Stimulated activated CD8-positive, alpha-beta memory T cell treated with anti-CD3 and anti-CD28 coated beads, Interleukin-7, amount 100 ng/mL, for 1 hour (primary cell): ENCODE measurements around the gene NCKAP5.

Experiments used
- DNase-seq, 2 donors: peaks; one replicate each; pipeline ENCODE4 v3.0.0-alpha.2; 2020; ENCODE audit warnings: low read depth in 2 of 2

NCKAP5 gene

GRCh38 chr2:133458280-133458679, 110.0 kb downstream of the NCKAP5 start:
- DNase-seq, result no peak

- no peak for DNase-seq
Measured at GRCh38 chr2:133457861-133458260, 110.4 kb downstream of the NCKAP5 start.

GRCh38 chr2:133456971-133457370, 111.3 kb downstream of the NCKAP5 start:
- no peak for DNase-seq

- DNase-seq, result no peak
Measured at GRCh38 chr2:133456156-133456555, 112.1 kb downstream of the NCKAP5 start.

GRCh38 chr2:133453032-133453431, 115.2 kb downstream of the NCKAP5 start:
- no peak for DNase-seq

- DNase-seq, result no peak
Measured at GRCh38 chr2:133452583-133452982, 115.7 kb downstream of the NCKAP5 start.

GRCh38 chr2:133452146-133452545, 116.1 kb downstream of the NCKAP5 start:
- DNase-seq, result no peak

- DNase-seq, result no peak
Measured at GRCh38 chr2:133448195-133448594, 120.1 kb downstream of the NCKAP5 start.

GRCh38 chr2:133447303-133447702, 121.0 kb downstream of the NCKAP5 start:
- DNase-seq, result no peak

- DNase-seq, result no peak
Measured at GRCh38 chr2:133444465-133444864, 123.8 kb downstream of the NCKAP5 start.

- no peak for DNase-seq
Measured at GRCh38 chr2:133442393-133442792, 125.9 kb downstream of the NCKAP5 start.

GRCh38 chr2:133439565-133439920, 128.7 kb downstream of the NCKAP5 start:
- no peak for DNase-seq

- no peak for DNase-seq
Measured at GRCh38 chr2:133438848-133439564, 129.3 kb downstream of the NCKAP5 start.

GRCh38 chr2:133438026-133438425, 130.2 kb downstream of the NCKAP5 start:
- DNase-seq, result no peak

- no peak for DNase-seq
Measured at GRCh38 chr2:133437492-133437891, 130.8 kb downstream of the NCKAP5 start.

- DNase-seq, result no peak
Measured at GRCh38 chr2:133434959-133435668, 133.1 kb downstream of the NCKAP5 start.

- DNase-seq, result no peak
Measured at GRCh38 chr2:133433455-133434451, 134.5 kb downstream of the NCKAP5 start.

GRCh38 chr2:133432778-133433177, 135.5 kb downstream of the NCKAP5 start:
- no peak for DNase-seq

GRCh38 chr2:133431289-133431688, 137.0 kb downstream of the NCKAP5 start:
- DNase-seq, result no peak

- DNase-seq, result no peak
Measured at GRCh38 chr2:133426791-133427190, 141.5 kb downstream of the NCKAP5 start.

- no peak for DNase-seq
Measured at GRCh38 chr2:133425612-133426011, 142.7 kb downstream of the NCKAP5 start.

GRCh38 chr2:133424876-133425275, 143.4 kb downstream of the NCKAP5 start:
- no peak for DNase-seq
